Hepatocyte (in vitro differentiated cells): ENCODE measurements around the gene TMEM39B. TPM values are rescaled to one million over a fixed set of nuclear protein-coding genes. Genes with fewer than 3 reads are reported as not detected.

ENCODE experiments used
- DNase-seq: peaks from one replicate; pipeline ENCODE4 v3.0.0-alpha.2; 2016; ENCODE audit warnings: low spot score
- H2AFZ ChIP-seq: fragments of 200-600 bp; sonication (generic); 2 replicates; pipeline ENCODE4 v1.6.0; 2016; ENCODE audit warnings: antibody characterized with exemption, mild to moderate bottlenecking
- H3K27ac ChIP-seq: fragments of 200-600 bp; sonication (generic); 2 replicates; pipeline ENCODE4 v1.5.1; 2016; ENCODE audit warnings: mild to moderate bottlenecking
- H3K27me3 ChIP-seq: fragments of 200-600 bp; sonication (generic); 2 replicates; pipeline ENCODE4 v1.6.1; 2016
- H3K36me3 ChIP-seq: fragments of 200-600 bp; sonication (generic); replicated peaks from 2 replicates; pipeline ENCODE4 v1.5.1; 2016; ENCODE audit warnings: low read depth; ENCODE audit not compliant: insufficient read depth
- H3K4me1 ChIP-seq: fragments of 200-600 bp; sonication (generic); 2 replicates; pipeline ENCODE4 v1.5.1; 2016; ENCODE audit warnings: mild to moderate bottlenecking, moderate library complexity; ENCODE audit not compliant: insufficient read depth
- H3K4me2 ChIP-seq: fragments of 200-600 bp; sonication (generic); 2 replicates; pipeline ENCODE4 v1.6.0; 2016
- H3K4me3 ChIP-seq: fragments of 200-600 bp; sonication (generic); 2 replicates; pipeline ENCODE4 v1.5.1; 2016; ENCODE audit warnings: mild to moderate bottlenecking
- H3K79me2 ChIP-seq: fragments of 200-600 bp; sonication (generic); 2 replicates; pipeline ENCODE4 v1.6.0; 2017; ENCODE audit warnings: mild to moderate bottlenecking
- H3K9me2 ChIP-seq: fragments of 200-600 bp; sonication (generic); replicated peaks from 2 replicates; pipeline ENCODE4 v1.6.0; 2017; ENCODE audit warnings: mild to moderate bottlenecking; ENCODE audit not compliant: insufficient read depth
- H3K9me3 ChIP-seq: fragments of 200-600 bp; sonication (generic); 2 replicates; pipeline ENCODE4 v1.5.1; 2016; ENCODE audit warnings: low read depth, mild to moderate bottlenecking
- H4K20me1 ChIP-seq: fragments of 200-600 bp; sonication (generic); 2 replicates; pipeline ENCODE4 v1.6.0; 2016; ENCODE audit warnings: mild to moderate bottlenecking; ENCODE audit not compliant: insufficient read depth, poor library complexity, severe bottlenecking
- EZH2 ChIP-seq: fragments of 200-600 bp; sonication (generic); IDR thresholded peaks from 2 replicates; pipeline ENCODE4 v1.6.1; 2016; ENCODE audit warnings: antibody characterized with exemption, mild to moderate bottlenecking, borderline replicate concordance
- EZH2phosphoT487 ChIP-seq: fragments of 200-600 bp; sonication (generic); IDR thresholded peaks from one replicate; pipeline ENCODE4 v1.6.1; 2018; ENCODE audit warnings: antibody characterized with exemption, mild to moderate bottlenecking, low read depth, moderate library complexity; ENCODE audit not compliant: unreplicated experiment, severe bottlenecking
- WGBS: methylation state at CpG from one replicate; pipeline ENCODE4 v1.1.6; 2016; ENCODE audit warnings: low lambda C conversion rate; ENCODE audit errors: missing lambda C conversion rate; 5-methylcytosine and 5-hydroxymethylcytosine counted together
- polyA plus RNA-seq: library from polyadenylated mRNA; unstranded; fragments of >200 nt; fragmentation: Nextera tagmentation; extraction: Ambion mirVana; gene quantifications from 2 replicates; pipeline ENCODE4 v1.2.1, GENCODE V29; 2016
- total RNA-seq: library from RNA; depleted of rRNA; stranded (reverse); fragments of >200 nt; gene quantifications from 2 replicates; pipeline ENCODE4 v1.2.3, GENCODE V29; 2014
- TF ChIP-seq, protein P1 (sequence below): fragments of 200-600 bp; sonication (generic); IDR thresholded peaks from 2 replicates; pipeline ENCODE4 v1.5.1; 2016; ENCODE audit warnings: antibody characterized with exemption, mild to moderate bottlenecking; ENCODE audit not compliant: poor library complexity

The TMEM39B gene
- total and polyA plus RNA-seq, 2 experiments from 2014 or later: 3.9 to 5.1 TPM

DNA sequence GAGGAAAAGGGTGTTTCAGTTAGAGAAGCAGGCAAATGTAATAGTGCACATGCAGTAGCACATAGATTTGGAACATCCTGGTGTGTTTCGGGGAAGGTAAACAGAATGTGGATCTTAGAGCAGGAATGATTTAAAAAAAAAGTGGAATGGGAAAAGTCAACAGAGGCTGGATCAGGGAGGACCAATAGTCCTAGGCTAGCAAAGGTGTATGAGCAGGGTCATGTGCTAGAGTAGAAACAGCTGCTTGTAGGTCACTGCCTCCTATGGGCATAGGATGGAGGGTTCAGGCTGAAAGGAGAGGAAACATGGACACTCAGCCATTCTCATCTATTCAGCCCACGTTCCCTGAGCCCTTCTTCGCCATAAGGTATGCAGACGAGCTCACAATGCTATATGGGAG is 31.4 kb downstream of the TMEM39B start:
- Histone ChIP-seq H3K36me3 (no peaks in the 10 kb centered on the region), H3K9me2 (no peaks in the 10 kb centered on the region), H3K4me2 (no peak overlapping the region), H3K79me2 (peaks cover 8% of the 10 kb centered on the region), H2AFZ (no peak overlapping the region), H3K27me3 (no peaks in the 10 kb centered on the region), H3K4me3 (no peak overlapping the region), H3K27ac (peak overlapping the region; percentile 61), H3K4me1 (peaks cover 14% of the 10 kb centered on the region), H3K9me3 (no peaks in the 10 kb centered on the region), H4K20me1 (peaks cover 2% of the 10 kb centered on the region)
- 77% methylated on average over 4 of the region's 4 CpGs for WGBS
- DNase-seq: peak; percentile 46
- TF ChIP-seq, protein P1, sequence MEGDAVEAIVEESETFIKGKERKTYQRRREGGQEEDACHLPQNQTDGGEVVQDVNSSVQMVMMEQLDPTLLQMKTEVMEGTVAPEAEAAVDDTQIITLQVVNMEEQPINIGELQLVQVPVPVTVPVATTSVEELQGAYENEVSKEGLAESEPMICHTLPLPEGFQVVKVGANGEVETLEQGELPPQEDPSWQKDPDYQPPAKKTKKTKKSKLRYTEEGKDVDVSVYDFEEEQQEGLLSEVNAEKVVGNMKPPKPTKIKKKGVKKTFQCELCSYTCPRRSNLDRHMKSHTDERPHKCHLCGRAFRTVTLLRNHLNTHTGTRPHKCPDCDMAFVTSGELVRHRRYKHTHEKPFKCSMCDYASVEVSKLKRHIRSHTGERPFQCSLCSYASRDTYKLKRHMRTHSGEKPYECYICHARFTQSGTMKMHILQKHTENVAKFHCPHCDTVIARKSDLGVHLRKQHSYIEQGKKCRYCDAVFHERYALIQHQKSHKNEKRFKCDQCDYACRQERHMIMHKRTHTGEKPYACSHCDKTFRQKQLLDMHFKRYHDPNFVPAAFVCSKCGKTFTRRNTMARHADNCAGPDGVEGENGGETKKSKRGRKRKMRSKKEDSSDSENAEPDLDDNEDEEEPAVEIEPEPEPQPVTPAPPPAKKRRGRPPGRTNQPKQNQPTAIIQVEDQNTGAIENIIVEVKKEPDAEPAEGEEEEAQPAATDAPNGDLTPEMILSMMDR: peak; percentile 10
- no peak for TF ChIP-seq EZH2phosphoT487

DNA sequence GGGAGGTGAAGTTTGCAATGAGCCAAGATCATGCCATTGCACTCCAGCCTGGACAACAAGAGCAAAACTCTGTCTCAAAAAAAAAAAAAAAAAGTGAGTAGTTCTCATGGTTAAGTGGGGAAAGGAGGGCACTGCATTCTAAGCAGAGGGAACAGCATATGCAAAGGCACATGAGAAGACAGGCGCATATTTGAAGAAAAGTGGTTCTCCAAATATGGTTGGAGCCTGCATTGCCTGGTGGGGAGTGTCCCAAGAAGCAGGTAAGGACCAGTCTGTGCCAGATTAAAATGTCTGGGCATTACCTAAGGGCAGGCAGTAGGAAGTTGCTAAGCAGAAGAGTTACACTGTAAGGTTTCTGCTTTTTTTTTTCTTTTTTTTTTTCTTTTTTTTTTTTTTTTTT is 32.6 kb downstream of the TMEM39B start:
- no peak overlapping the region for H3K4me3 ChIP-seq
- peaks cover 19% of the 10 kb centered on the region for H3K4me1 ChIP-seq
- no peaks in the 10 kb centered on the region for H3K9me3 ChIP-seq
- no peak for TF ChIP-seq EZH2
- TF ChIP-seq, protein P1: no peak
- no peak for TF ChIP-seq EZH2phosphoT487
- no peak overlapping the region for H3K27ac ChIP-seq
- no peaks in the 10 kb centered on the region for H3K27me3 ChIP-seq
- peaks cover 12% of the 10 kb centered on the region for H4K20me1 ChIP-seq
- H3K79me2 ChIP-seq: peaks cover 19% of the 10 kb centered on the region
- 100% methylated on average over 1 of the region's 1 CpG for WGBS
- DNase-seq: no peak
- H3K9me2 ChIP-seq: no peaks in the 10 kb centered on the region
- no peak overlapping the region for H3K4me2 ChIP-seq
- H2AFZ ChIP-seq: no peak overlapping the region
- no peaks in the 10 kb centered on the region for H3K36me3 ChIP-seq

- 93% methylated on average over 9 of the region's 9 CpGs for WGBS
- H3K4me1 ChIP-seq: peaks cover 12% of the 10 kb centered on the region
- no peaks in the 10 kb centered on the region for H3K9me2 ChIP-seq
- H3K4me2 ChIP-seq: no peak overlapping the region
- no peak overlapping the region for H2AFZ ChIP-seq
- peaks cover 33% of the 10 kb centered on the region for H3K79me2 ChIP-seq
- H4K20me1 ChIP-seq: peaks cover 26% of the 10 kb centered on the region
- no peak for TF ChIP-seq EZH2phosphoT487
- TF ChIP-seq, protein P1: no peak
- H3K4me3 ChIP-seq: no peak overlapping the region
- no peak for DNase-seq
- no peaks in the 10 kb centered on the region for H3K36me3 ChIP-seq
- no peaks in the 10 kb centered on the region for H3K27me3 ChIP-seq
- H3K27ac ChIP-seq: no peak overlapping the region
- H3K9me3 ChIP-seq: no peaks in the 10 kb centered on the region
These were observed 34.0 kb downstream of the TMEM39B start for GRCh38 chr1:32106663-32107275.
